Coronary artery (tissue), 2 donors: ENCODE measurements around the gene MDFI.

ENCODE experiments used
- DNase-seq: peaks from one replicate; pipeline ENCODE4 v3.0.0-alpha.2; 2017; ENCODE audit warnings: low spot score
- H3K27ac ChIP-seq, 2 donors: fragments of 200-600 bp; sonication (generic); one replicate each; pipeline ENCODE4 v1.5.1; 2016 to 2019
- H3K4me3 ChIP-seq: fragments of 200-600 bp; sonication (generic); 2 replicates; pipeline ENCODE4 v1.5.1; 2016; ENCODE audit warnings: mild to moderate bottlenecking, moderate library complexity
- TF ChIP-seq, protein P1 (sequence below): fragments of 200-600 bp; sonication (generic); IDR thresholded peaks from one replicate; pipeline ENCODE4 v1.5.1; 2019; ENCODE audit warnings: antibody characterized with exemption

The MDFI gene, protein sequence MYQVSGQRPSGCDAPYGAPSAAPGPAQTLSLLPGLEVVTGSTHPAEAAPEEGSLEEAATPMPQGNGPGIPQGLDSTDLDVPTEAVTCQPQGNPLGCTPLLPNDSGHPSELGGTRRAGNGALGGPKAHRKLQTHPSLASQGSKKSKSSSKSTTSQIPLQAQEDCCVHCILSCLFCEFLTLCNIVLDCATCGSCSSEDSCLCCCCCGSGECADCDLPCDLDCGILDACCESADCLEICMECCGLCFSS

DNA sequence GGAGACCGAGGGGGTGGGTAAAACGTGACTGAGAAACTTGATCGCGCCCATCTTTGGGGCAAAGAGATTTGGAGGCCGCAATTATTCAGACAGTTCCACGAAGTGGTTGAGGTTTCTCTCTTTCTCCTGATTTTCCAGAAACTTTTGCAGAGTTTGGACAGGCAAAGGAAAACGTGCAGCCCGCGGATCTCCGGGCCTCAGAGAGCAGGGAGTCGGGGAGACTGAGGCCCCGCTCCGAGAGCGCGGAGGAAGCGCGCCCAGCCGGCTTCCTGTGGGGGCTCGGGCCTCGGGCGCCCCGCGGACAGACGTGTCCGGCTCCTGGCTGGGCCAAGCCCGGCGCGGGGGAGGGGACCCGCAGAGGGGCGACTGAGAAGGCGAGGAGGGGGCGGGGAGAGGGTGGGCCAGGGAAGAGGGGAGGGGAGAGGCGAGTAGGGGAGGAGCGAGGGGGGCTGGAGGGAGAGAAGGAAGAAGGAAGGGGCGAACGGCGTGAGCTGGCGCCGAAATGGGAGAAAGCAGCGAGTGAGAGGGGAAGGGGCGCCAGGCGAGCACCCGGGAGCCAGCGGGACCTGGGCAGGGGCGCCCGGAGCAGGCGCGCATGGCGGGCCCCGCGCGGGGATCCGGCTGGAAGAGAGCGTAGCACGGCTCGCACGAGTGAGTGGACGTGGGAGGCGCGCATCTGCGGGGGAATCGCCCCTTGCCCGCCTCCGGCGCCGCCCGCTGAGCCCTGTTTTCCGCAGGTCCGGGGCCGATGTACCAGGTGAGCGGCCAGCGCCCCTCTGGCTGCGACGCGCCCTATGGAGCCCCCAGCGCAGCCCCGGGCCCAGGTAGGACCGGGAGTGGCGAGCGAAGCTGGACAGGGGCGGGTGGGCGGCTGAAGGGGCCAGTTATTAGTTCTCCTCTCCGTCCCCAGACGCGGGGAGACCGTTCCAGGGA lies at the start of gene MDFI:
MDFI (plus strand) TSS at position 467 of the 933 bp plus-strand sequence; CDS start at position 749, 282 bp downstream.
- Histone ChIP-seq H3K27ac (peak within 1 kb of the TSS in 1 of 2 donors; percentile 72), H3K4me3 (peak within 1 kb of the TSS; percentile 78)
- no peak for DNase-seq
- TF ChIP-seq, protein P1, sequence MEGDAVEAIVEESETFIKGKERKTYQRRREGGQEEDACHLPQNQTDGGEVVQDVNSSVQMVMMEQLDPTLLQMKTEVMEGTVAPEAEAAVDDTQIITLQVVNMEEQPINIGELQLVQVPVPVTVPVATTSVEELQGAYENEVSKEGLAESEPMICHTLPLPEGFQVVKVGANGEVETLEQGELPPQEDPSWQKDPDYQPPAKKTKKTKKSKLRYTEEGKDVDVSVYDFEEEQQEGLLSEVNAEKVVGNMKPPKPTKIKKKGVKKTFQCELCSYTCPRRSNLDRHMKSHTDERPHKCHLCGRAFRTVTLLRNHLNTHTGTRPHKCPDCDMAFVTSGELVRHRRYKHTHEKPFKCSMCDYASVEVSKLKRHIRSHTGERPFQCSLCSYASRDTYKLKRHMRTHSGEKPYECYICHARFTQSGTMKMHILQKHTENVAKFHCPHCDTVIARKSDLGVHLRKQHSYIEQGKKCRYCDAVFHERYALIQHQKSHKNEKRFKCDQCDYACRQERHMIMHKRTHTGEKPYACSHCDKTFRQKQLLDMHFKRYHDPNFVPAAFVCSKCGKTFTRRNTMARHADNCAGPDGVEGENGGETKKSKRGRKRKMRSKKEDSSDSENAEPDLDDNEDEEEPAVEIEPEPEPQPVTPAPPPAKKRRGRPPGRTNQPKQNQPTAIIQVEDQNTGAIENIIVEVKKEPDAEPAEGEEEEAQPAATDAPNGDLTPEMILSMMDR: no peak

DNA sequence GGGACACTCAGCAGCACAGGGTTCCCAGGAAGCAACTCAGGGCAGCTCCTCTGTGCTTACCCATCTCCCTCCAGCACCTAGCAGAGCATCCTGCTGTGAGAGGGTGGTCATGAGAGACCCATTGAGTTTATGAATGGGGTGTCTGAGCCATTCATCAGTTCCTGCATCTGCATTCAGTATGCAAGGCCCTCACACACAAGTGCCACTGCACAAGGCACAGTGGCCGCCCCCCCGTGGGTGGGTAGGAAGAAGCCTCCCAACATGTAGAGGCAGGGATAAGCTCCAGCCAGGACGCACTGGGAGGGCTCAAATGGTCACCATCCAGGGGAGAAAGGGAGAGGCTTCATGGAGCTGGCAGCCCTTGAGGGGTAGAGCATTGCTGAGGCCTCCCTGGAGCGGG lies 49.0 kb upstream of the MDFI start:
- TF ChIP-seq, protein P1: no peak
- Histone ChIP-seq H3K4me3 (no peak overlapping the region), H3K27ac (no peak overlapping the region)
- DNase-seq: no peak

DNA sequence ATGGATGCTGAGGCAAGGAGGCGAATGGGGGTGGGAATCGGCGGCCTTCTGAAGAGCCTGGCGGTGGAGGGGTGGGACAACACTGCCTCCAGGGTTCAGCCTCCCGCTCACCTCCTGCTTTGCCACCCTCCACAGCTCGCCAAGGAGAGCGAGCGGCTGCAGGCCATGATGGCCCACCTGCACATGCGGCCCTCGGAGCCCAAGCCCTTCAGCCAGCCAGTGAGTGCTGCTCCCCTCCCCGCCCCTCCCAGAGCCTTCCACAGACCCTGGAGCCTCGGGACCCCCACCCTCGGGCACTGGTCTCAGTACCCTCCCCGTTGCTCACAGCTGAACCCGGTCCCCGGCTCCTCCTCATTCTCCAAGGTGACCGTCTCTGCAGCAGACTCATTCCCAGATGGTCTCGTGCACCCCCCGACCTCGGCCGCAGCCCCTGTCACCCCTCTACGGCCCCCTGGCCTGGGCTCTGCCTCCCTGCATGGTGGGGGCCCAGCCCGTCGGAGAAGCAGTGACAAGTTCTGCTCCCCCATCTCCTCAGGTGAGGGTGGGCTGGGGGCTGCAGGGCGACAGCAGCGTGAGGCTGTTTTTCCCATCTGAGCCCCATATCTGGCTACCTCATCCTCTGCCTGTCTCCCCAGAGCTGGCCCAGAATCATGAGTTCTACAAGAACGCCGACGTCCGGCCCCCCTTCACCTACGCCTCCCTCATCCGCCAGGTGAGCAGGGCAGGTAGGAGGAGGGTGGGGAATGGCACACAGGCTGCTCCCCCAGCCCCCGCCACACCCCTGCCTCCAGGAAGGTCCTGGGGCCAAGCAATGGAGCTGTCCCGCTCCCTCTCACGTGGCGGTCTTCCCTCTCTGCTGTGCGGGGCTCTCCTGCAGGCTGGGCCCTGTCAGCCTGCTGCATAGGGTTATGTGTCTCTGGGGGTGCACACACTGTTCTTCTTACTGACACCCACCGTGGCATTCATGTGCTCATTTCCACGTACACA lies 48.3 kb upstream of the MDFI start:
- TF ChIP-seq, protein P1: no peak

DNA sequence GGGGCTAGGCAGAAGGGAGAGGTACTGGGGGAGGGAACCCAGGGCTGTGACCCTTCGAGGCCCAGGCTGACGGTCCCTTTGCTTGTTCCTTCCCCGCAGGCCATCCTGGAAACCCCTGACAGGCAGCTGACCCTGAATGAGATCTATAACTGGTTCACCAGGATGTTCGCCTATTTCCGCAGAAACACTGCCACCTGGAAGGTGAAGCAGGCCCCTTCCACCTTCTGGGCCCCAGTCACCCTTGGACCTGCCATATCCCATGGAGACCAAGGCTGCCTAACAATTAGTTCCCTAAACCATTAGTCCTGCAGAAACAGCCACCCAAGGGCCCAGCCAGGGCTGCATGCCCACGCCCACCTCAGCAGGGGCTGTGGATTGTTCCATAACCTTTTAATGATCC lies 47.1 kb upstream of the MDFI start:
- no peak for DNase-seq
- Histone ChIP-seq H3K27ac (no peak overlapping the region), H3K4me3 (no peak overlapping the region)
- TF ChIP-seq, protein P1: no peak

More for the DNA sequence above, 48.3 kb upstream of the MDFI start:
- Histone ChIP-seq H3K27ac (no peak overlapping the region), H3K4me3 (no peak overlapping the region)
- DNase-seq: no peak

DNA sequence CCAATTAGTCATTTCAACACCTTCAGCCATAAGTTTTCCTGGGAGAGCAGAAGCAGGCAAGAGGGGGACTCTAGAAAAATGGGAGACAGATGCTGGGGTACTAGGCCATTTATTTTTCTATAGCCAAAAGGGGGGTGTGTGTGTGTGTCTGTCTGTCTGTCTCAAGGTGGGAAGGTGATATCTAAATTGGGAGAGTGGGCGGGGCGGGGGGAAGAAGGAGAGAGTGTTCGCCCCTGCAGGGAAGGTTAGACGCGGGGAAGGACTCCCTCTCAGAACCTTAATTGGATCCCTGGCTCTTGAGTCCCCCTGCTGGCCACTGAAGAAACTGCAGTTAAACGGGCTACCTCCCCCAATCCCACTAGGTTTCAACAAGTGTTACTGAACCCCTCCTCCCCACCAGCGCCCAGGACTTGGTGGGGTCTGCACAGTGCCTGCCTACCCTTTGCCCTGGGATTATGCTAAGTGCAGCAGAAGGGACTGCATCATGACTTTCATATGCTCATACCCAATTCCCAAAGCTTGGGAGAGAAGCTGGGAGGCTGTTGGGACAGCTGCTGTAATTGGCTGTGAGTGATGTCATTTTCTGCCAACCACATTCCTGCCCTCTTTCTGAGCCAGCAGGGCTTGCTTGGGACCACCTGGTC lies 46.3 kb upstream of the MDFI start:
- peak overlapping the region in 1 of 2 donors; percentile 11 for H3K27ac ChIP-seq
- DNase-seq: peak; percentile 83
- H3K4me3 ChIP-seq: no peak overlapping the region
- TF ChIP-seq, protein P1: peak; percentile 89

DNA sequence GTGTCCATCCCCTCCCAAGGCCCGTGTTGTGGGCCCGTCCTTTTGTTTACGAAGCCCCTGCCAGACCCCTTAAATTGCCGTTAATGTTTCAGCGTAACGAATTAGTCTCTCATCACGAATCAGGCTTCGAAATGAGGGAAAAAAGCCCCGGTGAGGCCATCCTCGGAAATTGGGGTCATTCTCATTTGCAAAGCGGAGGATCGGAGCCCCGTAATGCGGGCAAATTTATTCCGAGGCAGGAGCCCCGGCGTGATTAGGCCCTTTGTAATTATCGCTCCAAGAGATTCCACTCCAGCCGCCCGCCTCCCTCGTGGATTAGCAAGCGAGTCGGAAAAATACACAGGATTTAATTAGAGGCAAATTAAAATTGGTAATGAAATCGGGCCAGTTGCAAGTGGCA lies 44.9 kb upstream of the MDFI start:
- no peak for DNase-seq
- no peak overlapping the region for H3K4me3 ChIP-seq
- TF ChIP-seq, protein P1: no peak
- H3K27ac ChIP-seq: no peak overlapping the region
